Keratinocyte (primary cell): ENCODE data around the gene CCDC192. TPM values are rescaled to one million over a fixed set of nuclear protein-coding genes. Genes with fewer than 3 reads are reported as not detected.

Experiments
- DNase-seq: peaks from one replicate; pipeline ENCODE4 v3.0.0-alpha.2; 2011; ENCODE audit warnings: low read depth, missing footprints, low spot score
- FAIRE-seq: peaks from 2 replicates; lab custom pipeline; 2011; peaks lifted over from hg19 to GRCh38; lab: Jason Lieb, UNC
- H2AFZ ChIP-seq: 2 replicates; pipeline ENCODE4 v1.6.0; 2012; ENCODE audit warnings: low read length, control low read depth, inconsistent platforms; ENCODE audit not compliant: control insufficient read depth
- H3K27ac ChIP-seq: 2 replicates; pipeline ENCODE4 v1.5.1; 2011; ENCODE audit warnings: low read length; ENCODE audit not compliant: control insufficient read depth, insufficient read depth
- H3K27me3 ChIP-seq: 3 replicates; pipeline ENCODE4 v1.6.0; 2011; ENCODE audit warnings: low read length; ENCODE audit not compliant: control insufficient read depth, insufficient read depth; ENCODE audit errors: extremely low read depth
- H3K36me3 ChIP-seq, 2 experiments: 2 replicates in 1 of 2; 3 replicates in 1 of 2; pipeline ENCODE4 v1.5.1; 2011; ENCODE audit warnings: low read length in 2 of 2, mild to moderate bottlenecking in 1 of 2; ENCODE audit not compliant: control insufficient read depth in 2 of 2, insufficient read depth in 2 of 2; ENCODE audit errors: extremely low read depth in 1 of 2
- H3K4me1 ChIP-seq: 3 replicates; pipeline ENCODE4 v1.5.1; 2011; ENCODE audit warnings: low read length; ENCODE audit not compliant: control insufficient read depth, insufficient read depth; ENCODE audit errors: extremely low read depth
- H3K4me2 ChIP-seq: 3 replicates; pipeline ENCODE4 v1.6.0; 2011; ENCODE audit warnings: low read depth, low read length; ENCODE audit not compliant: control insufficient read depth, insufficient read depth; ENCODE audit errors: extremely low read depth
- H3K4me3 ChIP-seq, 3 experiments: fragments of 200-600 bp in 1 of 3; sonication (generic) in 1 of 3; 2 replicates in 2 of 3; 3 replicates in 1 of 3; pipeline ENCODE4 v1.5.1; 2011 to 2016; ENCODE audit warnings: low read length in 3 of 3, mild to moderate bottlenecking in 3 of 3, control low read depth in 2 of 3, inconsistent platforms in 1 of 3, low read depth in 1 of 3, mixed read lengths in 1 of 3, mixed run types in 1 of 3, moderate library complexity in 1 of 3; ENCODE audit not compliant: control insufficient read depth in 2 of 3, insufficient read depth in 2 of 3; ENCODE audit errors: extremely low read depth in 1 of 3
- H3K79me2 ChIP-seq: 2 replicates; pipeline ENCODE4 v1.6.0; 2012; ENCODE audit warnings: low read length; ENCODE audit not compliant: control insufficient read depth, insufficient read depth
- H3K9ac ChIP-seq: 3 replicates; pipeline ENCODE4 v1.6.0; 2011; ENCODE audit warnings: low read length; ENCODE audit not compliant: control insufficient read depth, insufficient read depth; ENCODE audit errors: extremely low read depth
- H3K9me1 ChIP-seq: 3 replicates; pipeline ENCODE4 v1.6.0; 2011; ENCODE audit warnings: low read length; ENCODE audit not compliant: control insufficient read depth, insufficient read depth; ENCODE audit errors: extremely low read depth
- H3K9me3 ChIP-seq: 2 replicates; pipeline ENCODE4 v1.5.1; 2012; ENCODE audit warnings: low read depth, low read length; ENCODE audit not compliant: control insufficient read depth
- H4K20me1 ChIP-seq: 3 replicates; pipeline ENCODE4 v1.6.0; 2011; ENCODE audit warnings: low read length; ENCODE audit not compliant: control insufficient read depth, insufficient read depth; ENCODE audit errors: extremely low read depth
- EZH2 ChIP-seq: IDR thresholded peaks from one replicate; pipeline ENCODE4 v1.6.1; 2012; ENCODE audit warnings: inconsistent platforms, mild to moderate bottlenecking, low read length, moderate library complexity
- dilution Hi-C: fragments of 300-500 bp; cut with MboI; formaldehyde crosslinking; loops from one replicate; pipeline ENCODE4 v1.7.0; 2020; ENCODE audit warnings: low sequenced_read_pairs; ENCODE audit not compliant: extremely low pct_ligation_motif_present
- polyA plus RNA-seq, 5 experiments: library from polyadenylated mRNA; depleted of rRNA in 3 of 5; stranded (reverse) in 3 of 5; stranded (forward) in 1 of 5; unstranded in 1 of 5; fragments of >200 nt; gene quantifications; 1 replicate in 1 of 5; 2 replicates in 3 of 5; 3 replicates in 1 of 5; pipeline versions ENCODE4 v1.2.1 to v1.2.3, GENCODE V29; 2011 to 2012; ENCODE audit warnings: missing spikeins in 2 of 5, low read depth in 1 of 5, low replicate concordance in 1 of 5
- TF ChIP-seq, protein P1 (sequence below), 3 experiments: IDR thresholded peaks in 1 of 3; conservative IDR thresholded peaks in 1 of 3; optimal IDR thresholded peaks in 1 of 3; 2 replicates in 2 of 3; 3 replicates in 1 of 3; pipeline versions ENCODE3 to v1.5.1; 2011; ENCODE audit warnings: low read length in 3 of 3, mild to moderate bottlenecking in 3 of 3, moderate library complexity in 2 of 3, control low read depth in 1 of 3, inconsistent platforms in 1 of 3; ENCODE audit not compliant: insufficient read depth in 2 of 3; ENCODE audit errors: extremely low read depth in 1 of 3

Gene CCDC192
- polyA plus RNA-seq, 1 donor (not counting 4 experiments of a cell fraction or from before 2014, with no cell fraction given): not detected

- Histone ChIP-seq H3K9me3 (no peaks in the 10 kb centered on the region), H2AFZ (no peak overlapping the region), H3K9me1 (no peaks in the 10 kb centered on the region), H3K4me2 (no peak overlapping the region), H3K27ac (no peak overlapping the region), H3K4me3 (no peak overlapping the region), H3K36me3 (no peaks in the 10 kb centered on the region), H3K27me3 (no peaks in the 10 kb centered on the region), H3K79me2 (no peaks in the 10 kb centered on the region), H3K9ac (no peak overlapping the region), H3K4me1 (peaks cover 8% of the 10 kb centered on the region), H4K20me1 (no peaks in the 10 kb centered on the region)
- no peak for TF ChIP-seq EZH2
- TF ChIP-seq, protein P1, sequence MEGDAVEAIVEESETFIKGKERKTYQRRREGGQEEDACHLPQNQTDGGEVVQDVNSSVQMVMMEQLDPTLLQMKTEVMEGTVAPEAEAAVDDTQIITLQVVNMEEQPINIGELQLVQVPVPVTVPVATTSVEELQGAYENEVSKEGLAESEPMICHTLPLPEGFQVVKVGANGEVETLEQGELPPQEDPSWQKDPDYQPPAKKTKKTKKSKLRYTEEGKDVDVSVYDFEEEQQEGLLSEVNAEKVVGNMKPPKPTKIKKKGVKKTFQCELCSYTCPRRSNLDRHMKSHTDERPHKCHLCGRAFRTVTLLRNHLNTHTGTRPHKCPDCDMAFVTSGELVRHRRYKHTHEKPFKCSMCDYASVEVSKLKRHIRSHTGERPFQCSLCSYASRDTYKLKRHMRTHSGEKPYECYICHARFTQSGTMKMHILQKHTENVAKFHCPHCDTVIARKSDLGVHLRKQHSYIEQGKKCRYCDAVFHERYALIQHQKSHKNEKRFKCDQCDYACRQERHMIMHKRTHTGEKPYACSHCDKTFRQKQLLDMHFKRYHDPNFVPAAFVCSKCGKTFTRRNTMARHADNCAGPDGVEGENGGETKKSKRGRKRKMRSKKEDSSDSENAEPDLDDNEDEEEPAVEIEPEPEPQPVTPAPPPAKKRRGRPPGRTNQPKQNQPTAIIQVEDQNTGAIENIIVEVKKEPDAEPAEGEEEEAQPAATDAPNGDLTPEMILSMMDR (optimal IDR thresholded peaks at IDR 0.05 in 1 of 3, IDR thresholded peaks at IDR 0.05 in 1 of 3, conservative IDR thresholded peaks at IDR 0.05 in 1 of 3; ENCODE audit: extremely low read depth in 1 of 3, insufficient read depth in 2 of 3, low read length in 3 of 3): no peak
- DNase-seq: no peak
- dilution Hi-C loops: no loop called here
- FAIRE-seq: no peak
Measured at GRCh38 chr5:127806776-127807175, 103.6 kb downstream of the CCDC192 start.

- TF ChIP-seq, protein P1 (optimal IDR thresholded peaks at IDR 0.05 in 1 of 3, IDR thresholded peaks at IDR 0.05 in 1 of 3, conservative IDR thresholded peaks at IDR 0.05 in 1 of 3; ENCODE audit: extremely low read depth in 1 of 3, insufficient read depth in 2 of 3, low read length in 3 of 3): no peak
- no peak for TF ChIP-seq EZH2
- Histone ChIP-seq H4K20me1 (no peaks in the 10 kb centered on the region), H3K9me1 (no peaks in the 10 kb centered on the region), H3K36me3 (no peaks in the 10 kb centered on the region), H3K4me1 (peaks cover 26% of the 10 kb centered on the region), H3K4me2 (no peak overlapping the region), H2AFZ (no peak overlapping the region), H3K9me3 (no peaks in the 10 kb centered on the region), H3K27me3 (no peaks in the 10 kb centered on the region), H3K9ac (no peak overlapping the region), H3K79me2 (no peaks in the 10 kb centered on the region), H3K27ac (no peak overlapping the region), H3K4me3 (no peak overlapping the region)
- dilution Hi-C loops: no loop called here
- FAIRE-seq (no peak), DNase-seq (no peak)
Measured at GRCh38 chr5:127809533-127809932, 106.3 kb downstream of the CCDC192 start.
